ENCODE measurements around the gene CELF5. TPM values are rescaled to one million over a fixed set of nuclear protein-coding genes. Genes with fewer than 3 reads are reported as not detected.

CELF5 gene
- total and polyA plus RNA-seq, 10 of the 15 experiments (the other 5 are each of a cell fraction or from before 2014, with no cell fraction given), result 0.01 to 0.04 TPM; not detected in 8

GRCh38 chr19:3310711-3311110, 86.2 kb downstream of the CELF5 start (continued):
- TF ChIP-seq KAT2A (conservative IDR thresholded peaks at IDR 0.05; ENCODE audit: control insufficient read depth, low read depth, low read length) (no peak), JUND (IDR thresholded peaks at IDR 0.05; ENCODE audit: low read depth, low read length) (no peak), CEBPZ (IDR thresholded peaks at IDR 0.05; ENCODE audit: low read depth, low read length) (no peak), SIX5 (IDR thresholded peaks at IDR 0.05; ENCODE audit: low read depth, low read length, severe bottlenecking) (no peak), SUPT20H (IDR thresholded peaks at IDR 0.05; ENCODE audit: borderline replicate concordance, control insufficient read depth, low read depth, low read length) (no peak), HDGF (IDR thresholded peaks at IDR 0.05) (no peak), MTA2 (IDR thresholded peaks at IDR 0.05; ENCODE audit: low read depth) (no peak), ZNF217 (IDR thresholded peaks at IDR 0.05) (no peak)

- POLR2A ChIA-PET, result no interaction called here
- Histone ChIP-seq H3K27ac (ENCODE audit: control insufficient read depth, insufficient read depth) (no peak overlapping the region), H3K36me3 (ENCODE audit: control insufficient read depth in 2 of 2, insufficient read depth in 2 of 2, low read length in 1 of 2) (no peaks in the 10 kb centered on the region), H3K9ac (ENCODE audit: control insufficient read depth, insufficient read depth, low read length) (no peak overlapping the region), H3K4me2 (ENCODE audit: control insufficient read depth, insufficient read depth) (no peak overlapping the region), H3K4me3 (no peak overlapping the region), H2AFZ (ENCODE audit: control insufficient read depth, low read depth, low read length) (no peak overlapping the region), H3K27me3 (replicated peaks in 1 of 2; ENCODE audit: control insufficient read depth in 2 of 2, insufficient read depth in 2 of 2, low read length in 1 of 2) (no peaks in the 10 kb centered on the region; a peak in 1 of 4 replicates), H3K4me1 (ENCODE audit: control insufficient read depth, insufficient read depth, low read length) (no peaks in the 10 kb centered on the region), H3K9me3 (replicated peaks; ENCODE audit: control insufficient read depth, insufficient read depth, low read length) (no peaks in the 10 kb centered on the region), H4K20me1 (ENCODE audit: control insufficient read depth, insufficient read depth) (no peaks in the 10 kb centered on the region), H3K79me2 (ENCODE audit: control insufficient read depth, insufficient read depth, low read length) (no peaks in the 10 kb centered on the region)
- RAD21 ChIA-PET (ENCODE audit: unreplicated experiment), result interaction anchor here (0.6 kb wide), 1 partner anchor 81 kb away, joined by 3 read pairs; no protein-coding TSS in a partner anchor
- FAIRE-seq (no peak), DNase-seq (ENCODE audit: low read depth, low spot score) (no peak), ATAC-seq (no peak)
- TF ChIP-seq NBN (IDR thresholded peaks at IDR 0.05) (no peak), YY1 (IDR thresholded peaks at IDR 0.05; ENCODE audit: low read depth, low read length) (no peak), POU2F2 (IDR thresholded peaks at IDR 0.05; ENCODE audit: borderline replicate concordance, low read depth, low read length) (no peak), TARDBP (IDR thresholded peaks at IDR 0.05; ENCODE audit: borderline replicate concordance) (no peak)
- CTCF ChIA-PET, result no interaction called here
- no TSS peak for BruUV-seq (replicated peaks)
- WGBS (ENCODE audit: insufficient coverage, insufficient replicate concordance, low lambda C conversion rate, missing lambda C conversion rate), result 58% methylated on average over 13 of the region's 13 CpGs
- in situ Hi-C loops (cut with MboI), result no loop called here
- intact Hi-C loops (cut with micrococcal nuclease; ENCODE audit: unreplicated experiment), result no loop called here
- SMC1A ChIA-PET (ENCODE audit: uncharacterized antibody, unreplicated experiment), result no interaction called here
Measured at GRCh38 chr19:3313199-3313575, 88.7 kb downstream of the CELF5 start.
